Gastroesophageal sphincter (tissue), 4 donors: ENCODE data around the gene SEPTIN2. TPM values are rescaled to one million over a fixed set of nuclear protein-coding genes. Genes with fewer than 3 reads are reported as not detected.

Experiments used
- ATAC-seq: fragments of 150-250 bp; one replicate; pipeline ENCODE4 v1.9.1; 2016; ENCODE audit warnings: mild to moderate bottlenecking, moderate library complexity
- H3K27ac ChIP-seq, 4 donors: fragments of 200-600 bp; sonication (generic) in 3 of 4; 1 replicate in 3 of 4; 2 replicates in 1 of 4; pipeline ENCODE4 v1.5.1; 2016 to 2019
- H3K27me3 ChIP-seq: fragments of 200-600 bp; sonication (generic); one replicate; pipeline ENCODE4 v1.5.1; 2019
- H3K36me3 ChIP-seq, 2 donors: fragments of 200-600 bp; sonication (generic); one replicate each; pipeline ENCODE4 v1.5.1; 2019; ENCODE audit warnings: control low read depth in 1 of 2
- H3K4me1 ChIP-seq, 3 donors: fragments of 200-600 bp; sonication (generic); 1 replicate in 2 of 3; 2 replicates in 1 of 3; pipeline ENCODE4 v1.5.1; 2016 to 2019; ENCODE audit warnings: control low read depth in 2 of 3
- H3K4me3 ChIP-seq, 2 donors: fragments of 200-600 bp; sonication (generic); one replicate each; pipeline ENCODE4 v1.5.1; 2019; ENCODE audit warnings: mild to moderate bottlenecking in 1 of 2, moderate library complexity in 1 of 2
- H3K9me3 ChIP-seq, 3 donors: fragments of 200-600 bp; sonication (generic); one replicate each; pipeline ENCODE4 v1.5.1; 2017 to 2019; ENCODE audit warnings: control low read depth in 2 of 3
- EP300 ChIP-seq: sonication (generic); formaldehyde crosslinking; IDR thresholded peaks from one replicate; pipeline ENCODE4 v1.6.1; 2017; ENCODE audit warnings: antibody characterized with exemption, mild to moderate bottlenecking
- POLR2A ChIP-seq, 2 donors: fragments of 450-650 bp; IDR thresholded peaks; one replicate each; pipeline ENCODE4 v1.6.1; 2017; ENCODE audit warnings: antibody characterized with exemption in 2 of 2, mild to moderate bottlenecking in 2 of 2, moderate library complexity in 1 of 2
- POLR2AphosphoS5 ChIP-seq: sonication (generic); formaldehyde crosslinking; IDR thresholded peaks from one replicate; pipeline ENCODE4 v1.6.1; 2017; ENCODE audit warnings: antibody characterized with exemption
- WGBS, 2 donors: methylation state at CpG; one replicate each; pipeline ENCODE4 v1.1.5; 2018; ENCODE audit warnings: low coverage in 1 of 2; 5-methylcytosine and 5-hydroxymethylcytosine counted together
- total RNA-seq, 4 donors: library from RNA; depleted of rRNA; stranded (reverse); fragments of >200 nt; gene quantifications; one replicate each; pipeline ENCODE4 v1.1.0, GENCODE V29; 2016
- TF ChIP-seq, protein P1 (sequence below), 4 experiments: fragments of 200-600 bp in 2 of 4; fragments of 450-650 bp in 2 of 4; sonication (generic) in 1 of 4; IDR thresholded peaks; one replicate each; pipeline ENCODE4 v1.5.1; 2017 to 2019; ENCODE audit warnings: antibody characterized with exemption in 4 of 4, mild to moderate bottlenecking in 2 of 4, moderate library complexity in 2 of 4

The SEPTIN2 gene
- total RNA-seq, 4 donors from 2014 or later: 317 to 360 (median 330) TPM

DNA sequence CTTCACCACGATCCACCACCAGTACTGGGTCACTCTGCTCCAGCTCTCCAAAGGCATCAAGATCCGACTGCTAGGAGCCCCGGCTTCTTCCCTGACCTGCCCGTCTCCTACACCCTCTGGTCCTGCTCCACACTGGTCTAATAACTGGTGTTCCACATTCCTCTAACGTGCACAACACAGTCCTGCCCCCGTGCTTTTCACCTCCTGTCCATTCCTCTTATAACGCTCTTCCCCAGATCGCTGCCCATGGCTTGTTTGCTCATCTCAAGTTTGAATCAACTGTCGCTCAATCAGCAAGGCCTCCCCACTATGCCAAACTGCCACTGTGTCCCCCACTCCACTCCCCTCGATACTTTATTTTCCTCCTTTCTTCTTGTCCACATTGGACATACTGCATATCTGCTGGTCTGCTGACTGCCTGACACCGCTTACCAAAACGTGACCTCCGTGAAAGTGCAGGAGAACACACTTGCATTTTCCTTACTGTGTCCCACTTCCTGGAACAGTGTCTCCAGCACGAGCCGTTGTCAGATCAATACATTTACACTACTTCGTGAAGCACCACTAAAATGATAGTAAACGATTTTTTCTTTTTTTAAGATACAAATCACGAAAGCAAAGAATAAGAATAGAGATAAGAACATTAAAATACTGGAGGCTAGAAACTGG lies 6.8 kb upstream of the SEPTIN2 start:
- H3K27me3 ChIP-seq: no peaks in the 10 kb centered on the region
- 84 to 85% methylated on average over 9 to 17 of the region's 18 CpGs for WGBS, 2 donors
- no peak for ATAC-seq
- TF ChIP-seq, protein P1, sequence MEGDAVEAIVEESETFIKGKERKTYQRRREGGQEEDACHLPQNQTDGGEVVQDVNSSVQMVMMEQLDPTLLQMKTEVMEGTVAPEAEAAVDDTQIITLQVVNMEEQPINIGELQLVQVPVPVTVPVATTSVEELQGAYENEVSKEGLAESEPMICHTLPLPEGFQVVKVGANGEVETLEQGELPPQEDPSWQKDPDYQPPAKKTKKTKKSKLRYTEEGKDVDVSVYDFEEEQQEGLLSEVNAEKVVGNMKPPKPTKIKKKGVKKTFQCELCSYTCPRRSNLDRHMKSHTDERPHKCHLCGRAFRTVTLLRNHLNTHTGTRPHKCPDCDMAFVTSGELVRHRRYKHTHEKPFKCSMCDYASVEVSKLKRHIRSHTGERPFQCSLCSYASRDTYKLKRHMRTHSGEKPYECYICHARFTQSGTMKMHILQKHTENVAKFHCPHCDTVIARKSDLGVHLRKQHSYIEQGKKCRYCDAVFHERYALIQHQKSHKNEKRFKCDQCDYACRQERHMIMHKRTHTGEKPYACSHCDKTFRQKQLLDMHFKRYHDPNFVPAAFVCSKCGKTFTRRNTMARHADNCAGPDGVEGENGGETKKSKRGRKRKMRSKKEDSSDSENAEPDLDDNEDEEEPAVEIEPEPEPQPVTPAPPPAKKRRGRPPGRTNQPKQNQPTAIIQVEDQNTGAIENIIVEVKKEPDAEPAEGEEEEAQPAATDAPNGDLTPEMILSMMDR (IDR thresholded peaks at IDR 0.05): no peak
- no peak for TF ChIP-seq POLR2AphosphoS5
- TF ChIP-seq POLR2A (IDR thresholded peaks at IDR 0.05): no peak
- TF ChIP-seq EP300: no peak
- H3K27ac ChIP-seq: no peak overlapping the region
- peaks cover 0 to 66% (median 2%) of the 10 kb centered on the region in 3 donors for H3K4me1 ChIP-seq
- H3K9me3 ChIP-seq: no peaks in the 10 kb centered on the region
- H3K36me3 ChIP-seq: no peaks in the 10 kb centered on the region
- no peak overlapping the region for H3K4me3 ChIP-seq

DNA sequence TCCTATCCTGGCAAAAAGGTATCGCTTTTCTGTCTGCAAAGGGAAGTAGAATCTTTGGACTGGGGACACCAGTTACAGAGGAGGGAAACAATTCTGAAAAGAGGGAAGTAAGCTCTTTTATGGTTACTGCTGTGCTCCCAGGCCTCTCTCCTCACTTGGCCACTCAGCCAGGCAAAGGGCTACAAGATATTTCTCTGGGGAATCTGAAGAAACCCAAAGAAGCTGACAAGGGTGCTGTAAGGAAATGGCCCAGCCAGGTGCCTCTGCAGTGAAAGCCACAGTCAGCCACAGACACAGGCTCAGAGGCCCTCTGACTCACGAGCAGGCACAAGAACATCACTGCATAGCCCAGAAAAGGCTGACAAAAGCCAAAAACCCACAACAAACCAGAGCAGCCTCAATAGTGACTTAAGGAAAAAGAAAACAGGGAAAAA lies 6.0 kb upstream of the SEPTIN2 start:
- Histone ChIP-seq H3K27ac (no peak overlapping the region), H3K9me3 (no peaks in the 10 kb centered on the region), H3K4me1 (peaks cover 0 to 66% (median 5%) of the 10 kb centered on the region in 3 donors), H3K27me3 (no peaks in the 10 kb centered on the region), H3K36me3 (no peaks in the 10 kb centered on the region), H3K4me3 (no peak overlapping the region)
- no peak for TF ChIP-seq POLR2AphosphoS5
- WGBS, 2 donors: 90% methylated on average over 1 of the region's 2 CpGs; no CpG with 5 or more reads in 1 of the 2 donors
- ATAC-seq: no peak

DNA sequence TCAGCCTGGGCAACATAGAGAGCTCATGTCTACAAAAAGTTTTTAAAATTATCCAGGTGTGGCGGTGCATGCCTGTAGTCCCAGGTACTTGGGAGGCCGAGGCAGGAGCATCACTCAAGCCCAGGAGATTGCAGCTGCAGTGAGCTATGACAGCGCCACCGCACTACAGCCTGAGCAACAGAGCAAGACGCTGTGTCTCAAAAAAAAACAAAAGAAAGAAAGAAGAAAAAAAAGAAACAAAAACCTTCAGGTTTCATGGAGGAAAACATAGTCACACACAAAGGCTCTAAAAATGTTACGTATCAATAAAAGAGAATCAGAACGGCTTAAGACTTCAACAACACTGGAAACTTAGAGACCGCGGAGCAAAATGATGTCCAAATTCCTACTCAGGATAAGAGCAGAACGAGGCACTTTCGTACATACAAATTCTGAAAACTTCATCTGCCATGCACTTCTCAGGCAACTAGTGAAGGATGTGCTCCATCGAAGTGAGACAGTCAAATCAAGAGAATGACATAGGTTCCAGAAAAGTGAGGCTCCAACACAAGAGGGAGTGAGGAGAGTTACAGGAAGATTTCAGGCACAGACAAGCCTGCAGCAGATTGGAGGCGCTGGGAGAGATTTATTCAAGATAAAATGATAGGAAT lies 4.7 kb upstream of the SEPTIN2 start:
- no peaks in the 10 kb centered on the region for H3K27me3 ChIP-seq
- TF ChIP-seq, protein P1 (IDR thresholded peaks at IDR 0.05): no peak
- TF ChIP-seq POLR2A (IDR thresholded peaks at IDR 0.05) (no peak), EP300 (no peak), POLR2AphosphoS5 (no peak)
- no peak for ATAC-seq
- H3K36me3 ChIP-seq: no peaks in the 10 kb centered on the region
- H3K4me3 ChIP-seq: no peak overlapping the region
- peaks cover 0 to 61% (median 5%) of the 10 kb centered on the region in 3 donors for H3K4me1 ChIP-seq
- H3K9me3 ChIP-seq: no peaks in the 10 kb centered on the region
- WGBS, 2 donors: 84 to 91% methylated on average over 5 to 13 of the region's 13 CpGs
- H3K27ac ChIP-seq: no peak overlapping the region

DNA sequence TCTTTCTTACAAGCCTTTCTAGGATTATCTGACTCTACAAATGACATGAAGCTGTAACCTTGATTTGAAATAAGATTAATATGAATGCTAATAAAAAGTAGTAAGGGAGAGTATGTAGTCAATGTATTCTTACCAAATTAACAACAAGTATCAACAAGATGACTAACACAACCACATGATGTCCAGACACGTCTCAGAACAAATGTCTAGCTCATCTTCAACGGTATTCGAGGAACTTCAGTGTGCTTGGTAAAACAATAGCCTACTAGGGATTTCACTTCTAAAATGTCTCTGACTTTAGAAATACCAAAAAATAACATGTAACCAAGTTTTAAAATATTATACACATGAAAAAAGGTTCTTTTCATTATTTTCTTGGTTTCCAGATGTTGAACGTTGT lies 3.6 kb upstream of the SEPTIN2 start:
- no peak overlapping the region for H3K27ac ChIP-seq
- no peak overlapping the region for H3K4me3 ChIP-seq
- peaks cover 2 to 69% (median 5%) of the 10 kb centered on the region in 3 donors for H3K4me1 ChIP-seq
- no peaks in the 10 kb centered on the region for H3K9me3 ChIP-seq
- WGBS, 2 donors: 48 to 62% methylated on average over 4 of the region's 4 CpGs
- no peaks in the 10 kb centered on the region for H3K36me3 ChIP-seq
- H3K27me3 ChIP-seq: no peaks in the 10 kb centered on the region
- TF ChIP-seq POLR2A (IDR thresholded peaks at IDR 0.05) (no peak), POLR2AphosphoS5 (no peak), EP300 (no peak)
- TF ChIP-seq, protein P1 (IDR thresholded peaks at IDR 0.05): no peak
- ATAC-seq: no peak

DNA sequence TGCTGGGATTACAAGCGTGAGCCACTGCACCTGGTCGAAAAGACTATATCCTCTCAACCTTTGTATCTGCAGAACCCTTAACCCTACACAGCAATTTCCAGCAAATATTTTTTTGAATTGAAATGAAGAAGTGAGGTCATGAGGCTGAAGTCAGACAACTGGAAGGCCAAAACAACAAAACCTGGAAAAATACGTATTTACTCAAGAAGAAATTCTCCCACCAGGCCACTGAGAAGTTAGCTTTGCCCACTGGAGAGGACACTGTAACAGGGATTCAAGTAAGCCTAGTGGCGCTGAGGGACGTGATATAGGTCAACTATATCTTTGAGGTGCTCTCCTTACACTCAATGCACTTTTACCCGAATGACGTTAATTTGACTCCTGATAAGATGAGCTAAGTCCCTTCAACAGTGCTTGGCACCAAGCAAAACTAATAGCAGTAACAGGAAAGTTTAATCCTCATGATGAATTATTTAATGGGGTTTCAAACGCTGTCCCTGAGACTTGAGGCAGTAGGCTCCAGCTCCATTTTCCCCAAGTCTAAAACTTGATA lies 2.1 kb upstream of the SEPTIN2 start:
- peaks cover 5 to 75% (median 14%) of the 10 kb centered on the region in 3 donors for H3K4me1 ChIP-seq

More for the DNA sequence above, 2.1 kb upstream of the SEPTIN2 start:
- Histone ChIP-seq H3K4me3 (no peak overlapping the region), H3K36me3 (no peaks in the 10 kb centered on the region), H3K27ac (peak overlapping the region in 2 of 4 donors; percentile 95 to 99), H3K9me3 (no peaks in the 10 kb centered on the region), H3K27me3 (no peaks in the 10 kb centered on the region)
- WGBS, 2 donors: 77 to 79% methylated on average over 6 to 8 of the region's 8 CpGs
- TF ChIP-seq, protein P1 (IDR thresholded peaks at IDR 0.05): no peak
- no peak for TF ChIP-seq POLR2AphosphoS5
- TF ChIP-seq EP300: no peak
- no peak for TF ChIP-seq POLR2A (IDR thresholded peaks at IDR 0.05)
- no peak for ATAC-seq
